HG03342 (cell line): ENCODE measurements around the gene NXNL2.

Experiments used
- ATAC-seq: cut with Tn5 transposase; IDR thresholded peaks from one replicate; pipeline ENCODE4 v1.9.1; 2021; ENCODE audit warnings: mild to moderate bottlenecking, moderate library complexity; ENCODE audit not compliant: unreplicated experiment

Gene NXNL2

GRCh38 chr9:88578121-88579049 is 43.4 kb downstream of the NXNL2 start:
- ATAC-seq, result peak; percentile 83

GRCh38 chr9:88579050-88579715 is 44.2 kb downstream of the NXNL2 start:
- ATAC-seq, result no peak

GRCh38 chr9:88580961-88581360 is 46.0 kb downstream of the NXNL2 start:
- no peak for ATAC-seq

- ATAC-seq, result no peak
These were observed 49.1 kb downstream of the NXNL2 start for GRCh38 chr9:88583901-88584596.

- ATAC-seq, result no peak
These were observed 50.4 kb downstream of the NXNL2 start for GRCh38 chr9:88585426-88585825.

- no peak for ATAC-seq
These were observed 51.5 kb downstream of the NXNL2 start for GRCh38 chr9:88586452-88586851.

GRCh38 chr9:88587182-88587581 is 52.2 kb downstream of the NXNL2 start:
- no peak for ATAC-seq

GRCh38 chr9:88587885-88588649 is 53.1 kb downstream of the NXNL2 start:
- ATAC-seq, result no peak

- ATAC-seq, result no peak
These were observed 54.7 kb downstream of the NXNL2 start for GRCh38 chr9:88589656-88590055.

- ATAC-seq, result no peak
These were observed 55.7 kb downstream of the NXNL2 start for GRCh38 chr9:88590558-88591146.

GRCh38 chr9:88593537-88594185 is 58.7 kb downstream of the NXNL2 start:
- ATAC-seq, result peak; percentile 93
